Stimulated activated CD8-positive, alpha-beta memory T cell treated with anti-CD3 and anti-CD28 coated beads, Interleukin-7, amount 100 ng/mL, for 24 hours (primary cell): ENCODE data around the gene FGR.

Experiments used
- DNase-seq: peaks from one replicate; pipeline ENCODE4 v3.0.0-alpha.2; 2020; ENCODE audit warnings: low read depth

The FGR gene

DNA sequence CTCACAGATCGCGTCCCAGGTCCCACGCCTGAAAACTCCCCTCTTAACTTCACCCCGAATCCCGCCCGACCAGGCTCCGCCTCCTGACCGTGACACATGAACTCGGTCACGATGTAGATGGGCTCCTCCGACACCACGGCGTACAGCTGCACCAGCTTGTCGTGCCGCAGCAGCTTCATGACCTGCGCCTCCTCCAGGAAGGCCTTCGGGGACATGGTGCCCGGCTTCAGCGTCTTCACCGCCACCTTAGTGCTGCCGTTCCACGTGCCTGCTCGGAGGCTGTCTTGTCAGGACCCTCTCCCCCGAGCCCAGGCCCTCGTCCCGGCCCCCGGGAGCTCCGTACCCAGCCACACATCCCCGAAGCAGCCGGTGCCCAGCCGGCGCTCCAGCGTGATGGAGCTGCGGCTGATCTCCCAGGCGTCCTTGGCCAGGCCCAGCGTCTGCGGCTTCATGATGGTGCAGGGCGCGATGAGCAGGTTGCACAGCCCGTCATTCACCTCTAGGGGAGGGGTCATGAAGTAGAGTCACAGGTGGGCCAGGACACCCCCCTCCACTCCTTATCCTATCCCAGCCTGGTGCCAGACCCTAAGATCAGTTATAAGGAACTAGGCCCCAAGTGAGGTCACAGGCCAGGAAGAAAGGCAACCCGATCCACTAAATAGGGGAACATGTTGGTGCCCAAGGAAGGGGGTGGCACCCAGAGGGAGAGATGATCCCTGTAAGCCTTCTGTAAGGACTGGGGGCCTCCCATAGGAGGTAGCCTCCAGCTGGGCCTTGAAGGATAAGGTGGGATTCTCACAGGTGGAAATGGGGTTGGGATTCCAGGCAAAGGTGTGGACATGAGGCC, 19.4 kb downstream of the FGR start:
- no peak for DNase-seq

GRCh38 chr1:27614625-27615344, 20.2 kb downstream of the FGR start:
- DNase-seq = no peak

DNA sequence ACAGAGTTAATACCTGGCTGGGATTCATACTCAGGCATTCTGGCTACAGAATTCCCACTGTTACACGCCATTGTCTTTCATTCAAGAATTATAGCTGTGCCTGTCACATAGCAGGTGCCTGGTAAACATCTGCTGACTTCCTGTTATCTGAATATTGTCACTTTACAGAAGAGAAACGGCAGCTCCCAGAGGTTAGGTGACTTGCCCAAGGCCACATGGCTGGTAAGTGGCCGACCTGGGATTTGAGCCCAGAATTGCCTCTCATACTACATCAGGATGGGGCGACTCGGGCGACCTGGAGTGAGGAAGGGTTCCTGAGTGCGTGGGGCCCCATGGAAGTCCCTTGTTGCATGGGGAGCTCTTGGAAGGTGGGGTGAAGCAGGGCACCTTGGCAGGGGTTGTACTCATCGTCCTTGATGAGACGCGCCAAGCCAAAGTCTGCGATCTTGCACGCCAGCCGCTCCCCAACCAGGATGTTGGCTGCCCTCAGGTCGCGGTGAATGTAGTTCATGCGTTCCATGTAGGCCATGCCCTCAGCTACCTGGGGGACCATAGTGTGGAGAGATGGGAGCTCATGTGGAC, 20.9 kb downstream of the FGR start:
- no peak for DNase-seq

DNA sequence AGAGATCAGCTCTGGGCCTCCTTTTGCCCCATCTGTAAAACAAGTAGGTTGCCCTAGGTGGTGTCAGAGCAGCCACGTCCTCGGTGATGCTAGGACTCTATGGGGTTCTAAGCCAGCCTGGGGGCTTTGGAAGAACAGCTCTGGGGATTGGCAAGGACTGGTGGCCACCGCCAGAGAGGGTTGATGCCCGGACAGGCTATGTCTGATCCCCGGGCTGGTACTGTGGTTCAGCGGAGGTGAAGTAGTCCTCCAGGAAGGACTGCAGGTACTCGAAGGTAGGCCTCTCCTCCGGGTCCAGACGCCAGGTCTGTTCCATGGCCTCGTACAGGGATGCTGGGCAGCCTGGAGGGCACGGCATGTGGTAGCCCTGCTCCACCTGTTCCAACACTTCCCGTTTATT, 22.3 kb downstream of the FGR start:
- no peak for DNase-seq

DNA sequence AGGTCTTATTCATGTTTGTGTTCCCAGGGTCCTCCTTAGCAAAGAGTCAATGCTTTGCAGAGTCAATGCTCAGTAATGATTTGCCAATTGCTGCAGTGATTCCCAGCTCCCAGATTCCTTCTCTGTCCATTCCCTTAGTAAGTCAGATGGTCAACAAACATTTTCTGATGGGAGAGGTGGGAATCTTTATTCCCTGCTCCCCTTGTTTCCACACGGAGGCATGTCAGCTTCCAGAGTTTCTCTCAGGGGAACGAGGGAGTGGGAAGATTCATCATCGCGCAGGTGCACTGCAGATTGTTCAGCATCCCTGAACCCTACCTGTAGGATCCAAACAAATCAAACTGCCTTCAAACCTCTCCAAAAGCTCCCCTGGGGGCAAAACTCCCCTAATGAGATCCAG, 23.5 kb downstream of the FGR start:
- DNase-seq = no peak

DNA sequence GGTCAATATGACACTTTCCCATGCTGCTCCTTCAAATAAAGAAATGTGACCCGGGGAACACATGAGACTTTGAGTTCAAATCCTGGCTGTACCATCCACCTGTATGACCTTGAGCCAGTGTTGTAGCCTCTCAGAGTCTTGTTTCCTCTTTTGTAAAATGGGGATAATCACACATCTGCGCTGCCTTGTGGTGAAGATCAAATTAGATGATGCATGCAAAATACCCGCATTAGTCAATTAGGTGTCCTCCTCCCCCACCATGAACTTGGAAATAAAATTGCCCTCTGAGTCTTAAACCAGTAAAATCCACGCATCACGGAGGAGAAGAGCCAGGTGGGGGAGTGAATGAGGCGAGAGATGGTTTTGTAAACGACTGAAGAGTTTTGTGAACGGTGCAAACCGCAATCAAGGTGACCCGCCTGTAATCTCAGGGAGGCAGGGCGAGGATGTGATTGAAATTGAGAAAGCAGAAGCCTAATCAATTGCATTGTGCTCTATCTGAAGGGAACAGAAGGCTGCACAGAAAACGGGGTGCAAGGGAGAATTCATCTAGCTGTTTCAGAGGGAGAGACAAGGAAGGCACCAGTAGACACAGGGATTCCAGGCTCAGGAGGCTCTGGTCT, 25.3 kb downstream of the FGR start:
- no peak for DNase-seq

- DNase-seq = no peak
These were observed 25.8 kb downstream of the FGR start for GRCh38 chr1:27609210-27609555.

- no peak for DNase-seq
These were observed 27.7 kb downstream of the FGR start for GRCh38 chr1:27607239-27607804.

DNA sequence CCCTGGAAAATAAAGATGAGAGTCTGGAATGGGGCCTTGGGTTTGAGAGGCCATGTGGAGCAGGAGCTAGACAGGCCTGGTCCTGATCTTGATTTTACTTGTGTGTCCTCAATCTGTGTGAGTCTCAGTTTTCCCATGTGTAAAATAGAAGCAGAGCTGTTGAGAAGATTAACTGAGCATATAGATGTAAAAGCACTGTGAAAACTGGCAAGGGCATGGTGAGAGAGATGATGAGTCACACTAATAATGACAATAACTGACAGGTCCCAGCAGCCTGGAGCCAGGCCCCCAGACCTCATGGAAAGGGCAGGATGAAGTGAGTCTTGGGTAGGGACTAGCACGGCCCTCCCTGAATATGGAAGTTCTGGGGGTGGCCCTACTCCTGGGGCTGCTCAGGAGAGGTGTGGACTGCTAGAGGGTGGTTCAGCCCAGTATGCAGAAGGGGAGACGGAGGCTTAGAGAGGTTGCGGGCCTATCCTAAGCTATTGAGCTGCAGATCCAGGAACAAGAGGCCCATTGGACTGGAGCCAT, 28.2 kb downstream of the FGR start:
- DNase-seq = no peak

GRCh38 chr1:27605796-27606707, 28.9 kb downstream of the FGR start:
- DNase-seq = no peak

DNA sequence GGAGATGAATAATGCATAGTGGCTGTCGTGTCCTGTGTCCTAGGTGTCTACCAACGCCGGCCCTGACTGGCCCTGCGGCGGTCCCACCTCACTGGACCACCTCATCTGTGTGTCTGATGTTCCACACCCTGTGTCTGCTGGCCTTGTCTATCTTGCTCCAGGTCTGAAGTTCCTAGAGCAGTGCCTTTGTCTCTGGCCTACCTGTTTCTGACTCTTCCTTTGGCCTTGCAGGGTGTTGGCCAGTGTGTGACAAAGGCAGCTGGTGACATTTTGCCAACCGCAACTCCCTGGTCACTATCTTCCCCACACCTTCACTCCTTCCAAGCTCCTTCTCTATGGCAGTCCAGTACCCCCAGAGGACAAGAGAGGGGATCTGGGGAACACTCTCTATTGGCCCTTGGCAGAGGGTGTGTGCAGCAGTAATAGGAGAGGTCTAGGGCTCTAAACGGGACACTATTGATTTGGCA, 29.7 kb downstream of the FGR start:
- no peak for DNase-seq

DNA sequence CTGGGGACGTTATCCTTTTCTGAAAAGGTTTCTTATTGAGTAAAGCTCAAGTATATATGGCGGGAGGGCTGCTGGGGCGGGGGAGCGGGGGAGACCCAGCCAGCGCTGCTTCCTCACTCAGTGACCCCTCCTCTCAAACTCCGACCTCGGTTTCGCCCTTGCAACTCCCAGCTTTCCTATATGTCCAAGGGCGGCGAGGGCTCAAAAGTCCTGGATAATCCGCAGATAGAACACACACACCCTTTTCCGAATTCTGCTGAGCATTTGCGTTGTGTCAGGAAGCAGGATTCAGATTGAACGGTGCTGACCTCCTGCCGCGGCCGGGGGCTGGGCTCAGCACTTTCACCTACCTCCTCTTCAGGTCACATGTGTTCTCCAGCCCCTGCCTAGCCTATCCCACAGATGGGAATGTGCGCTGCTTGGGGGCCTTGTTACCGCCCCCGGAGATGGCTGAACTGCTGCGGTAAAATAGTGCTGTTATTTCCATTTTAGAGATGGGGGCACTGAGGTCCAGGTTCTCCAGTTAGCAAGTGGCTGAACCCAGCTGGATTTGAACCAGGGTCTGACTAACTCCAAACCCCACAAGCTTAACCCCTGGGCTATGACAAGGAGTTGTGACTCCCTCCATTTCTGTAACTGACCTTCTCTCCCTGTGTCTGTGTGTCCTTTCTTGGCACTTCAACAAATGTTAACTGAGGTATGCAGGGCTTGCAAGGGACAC, 30.2 kb downstream of the FGR start:
- no peak for DNase-seq

- peak; percentile 71 for DNase-seq
These were observed 31.1 kb downstream of the FGR start, which contains the start of gene AHDC1 for GRCh38 chr1:27603681-27604578. AHDC1 (minus strand) TSS chr1:27604144; CDS start chr1:27552115, 52,029 bp downstream.

- DNase-seq = no peak
These were observed 31.7 kb downstream of the FGR start for GRCh38 chr1:27603309-27603680.

- no peak for DNase-seq
These were observed 32.3 kb downstream of the FGR start for GRCh38 chr1:27602462-27603308.

GRCh38 chr1:27601771-27602461, 33.1 kb downstream of the FGR start:
- DNase-seq = no peak

GRCh38 chr1:27601321-27601770, 33.6 kb downstream of the FGR start:
- DNase-seq = no peak
